ENCODE measurements around the gene SOCS4.
A peak's percentile ranks its signal among the peaks of the same experiment; 100 is the strongest.
"Not testable (repeated sequence)": the region's sequence is repeated elsewhere in the genome, so short reads cannot be mapped to it uniquely, and the experiment has no call there.

SOCS4 gene, protein sequence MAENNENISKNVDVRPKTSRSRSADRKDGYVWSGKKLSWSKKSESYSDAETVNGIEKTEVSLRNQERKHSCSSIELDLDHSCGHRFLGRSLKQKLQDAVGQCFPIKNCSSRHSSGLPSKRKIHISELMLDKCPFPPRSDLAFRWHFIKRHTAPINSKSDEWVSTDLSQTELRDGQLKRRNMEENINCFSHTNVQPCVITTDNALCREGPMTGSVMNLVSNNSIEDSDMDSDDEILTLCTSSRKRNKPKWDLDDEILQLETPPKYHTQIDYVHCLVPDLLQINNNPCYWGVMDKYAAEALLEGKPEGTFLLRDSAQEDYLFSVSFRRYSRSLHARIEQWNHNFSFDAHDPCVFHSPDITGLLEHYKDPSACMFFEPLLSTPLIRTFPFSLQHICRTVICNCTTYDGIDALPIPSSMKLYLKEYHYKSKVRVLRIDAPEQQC

GRCh38 chr14:55026793-55027561, at the start of gene SOCS4, which contains the start of gene WDHD1:
Gene SOCS4, plus strand, starts transcription at chr14:55027236. Its CDS starts 15,806 bp downstream, at chr14:55043042.
Gene WDHD1, minus strand, starts transcription at chr14:55027099. Its CDS starts 312 bp downstream, at chr14:55026787.
- DNase-seq: peak; percentile 99

DNA sequence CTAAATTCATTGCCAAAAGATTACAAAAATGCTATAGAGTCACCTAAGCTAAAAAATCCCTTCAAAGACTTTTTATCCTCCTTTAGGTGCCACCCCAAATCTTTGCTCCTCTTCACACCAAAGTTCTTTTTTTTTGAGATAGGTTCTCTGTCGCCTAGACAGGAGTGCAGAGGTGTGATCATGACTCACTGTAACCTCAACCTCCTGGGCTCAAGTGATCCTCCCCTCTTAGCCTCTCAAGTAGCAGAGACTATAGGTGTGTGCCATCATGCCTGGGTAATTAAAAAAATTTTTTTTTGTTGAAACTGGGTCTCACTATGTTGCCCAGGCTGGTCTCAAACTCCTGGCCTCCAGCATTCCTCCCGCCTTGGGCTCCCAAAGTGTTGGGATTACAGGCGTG, 48.0 kb upstream of the SOCS4 start:
- DNase-seq: no peak

DNA sequence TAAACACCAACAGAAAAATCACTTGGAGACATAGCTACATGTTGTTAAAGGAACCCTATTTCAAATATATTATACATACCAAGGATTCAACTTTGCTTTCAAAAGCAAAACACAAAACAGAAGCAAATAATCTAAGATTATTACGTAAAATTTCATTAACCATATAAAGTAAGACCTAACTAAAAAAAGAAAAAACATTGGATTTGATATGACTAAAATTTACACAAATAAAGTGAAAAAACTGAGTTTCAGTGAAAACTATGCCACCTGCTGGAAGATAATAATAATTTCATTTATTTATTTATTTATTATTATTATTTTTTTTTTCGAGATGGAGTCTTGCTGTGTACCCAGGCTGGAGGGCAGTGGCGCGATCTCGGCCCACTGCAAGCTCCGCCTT, 45.3 kb upstream of the SOCS4 start:
- DNase-seq: no peak

DNA sequence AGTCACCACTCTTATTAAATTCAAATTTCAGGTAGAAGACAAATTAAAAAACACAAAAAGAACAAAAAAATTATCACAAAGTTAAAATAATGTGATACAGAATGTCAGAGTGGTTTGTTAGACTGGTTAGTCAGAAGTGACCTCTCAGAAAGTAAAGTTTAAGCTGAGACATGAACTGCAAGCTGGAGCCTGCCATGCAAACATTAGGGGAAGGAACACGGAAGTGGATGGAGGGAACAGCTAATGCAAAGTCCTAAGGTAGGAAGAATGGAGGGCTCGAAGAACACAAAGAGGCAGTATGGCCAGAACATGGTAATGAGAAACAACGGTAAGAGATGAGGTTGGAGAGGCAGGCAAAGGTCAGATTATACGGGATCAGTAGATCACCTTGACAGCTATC, 41.9 kb upstream of the SOCS4 start:
- no peak for DNase-seq

DNA sequence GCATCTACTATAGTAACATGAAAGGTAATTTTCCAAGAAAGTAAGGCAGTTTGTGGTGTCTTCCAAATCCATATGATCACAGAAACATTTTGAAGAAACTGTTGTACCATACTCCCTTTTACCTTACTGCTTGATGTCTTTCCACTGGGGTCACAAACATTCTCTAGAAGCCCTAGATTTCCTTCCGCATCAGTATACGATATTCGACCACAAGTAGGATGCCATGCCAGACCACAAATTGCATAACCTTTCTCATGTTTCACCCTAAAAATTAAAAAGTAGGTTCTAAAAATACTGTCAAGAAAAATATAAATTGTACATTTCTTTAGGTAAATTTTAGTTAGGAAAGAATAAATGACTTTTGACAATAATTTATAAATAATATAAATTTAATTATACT, 26.7 kb upstream of the SOCS4 start:
- DNase-seq: no peak

DNA sequence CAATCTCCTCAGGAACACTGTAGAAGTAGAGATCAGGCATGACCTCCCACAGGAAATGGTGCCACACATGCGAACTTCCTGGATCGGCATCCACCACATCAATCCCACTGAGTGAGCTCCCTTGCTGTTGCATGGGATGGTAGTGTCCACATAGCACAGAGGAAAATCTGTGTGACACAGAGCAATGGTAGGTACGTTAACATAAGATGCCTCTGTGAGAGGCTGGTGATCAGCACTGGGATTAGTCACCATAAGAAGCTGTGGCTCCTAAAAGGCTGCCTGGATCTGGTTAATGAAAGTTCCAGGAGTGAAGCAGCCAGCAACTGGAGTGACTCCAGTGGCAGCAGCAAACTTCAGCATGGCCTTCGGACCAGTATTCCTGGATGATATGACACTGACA, 22.0 kb upstream of the SOCS4 start:
- DNase-seq: no peak

DNA sequence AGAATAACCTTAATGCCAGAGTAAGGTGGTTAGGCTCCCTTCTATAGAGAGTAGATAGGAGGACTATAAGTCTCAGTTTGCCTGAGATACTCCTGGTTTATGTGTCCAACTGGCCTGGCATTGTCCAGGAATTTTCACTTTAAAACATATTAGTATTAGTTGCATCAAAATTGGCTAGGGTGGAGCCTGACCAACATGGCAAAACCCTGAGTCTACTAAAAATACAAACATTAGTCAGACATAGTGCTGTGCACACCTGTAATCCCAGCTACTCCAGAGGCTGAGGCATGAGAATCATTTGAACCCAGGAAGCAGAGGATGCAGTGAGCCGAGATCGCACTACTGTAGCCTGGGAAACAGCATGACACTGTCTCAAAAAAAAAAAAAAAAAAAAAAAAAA, 12.0 kb upstream of the SOCS4 start:
- no peak for DNase-seq

- no peak for DNase-seq
Observed at GRCh38 chr14:55019968-55020554, 7.0 kb upstream of the SOCS4 start.

DNA sequence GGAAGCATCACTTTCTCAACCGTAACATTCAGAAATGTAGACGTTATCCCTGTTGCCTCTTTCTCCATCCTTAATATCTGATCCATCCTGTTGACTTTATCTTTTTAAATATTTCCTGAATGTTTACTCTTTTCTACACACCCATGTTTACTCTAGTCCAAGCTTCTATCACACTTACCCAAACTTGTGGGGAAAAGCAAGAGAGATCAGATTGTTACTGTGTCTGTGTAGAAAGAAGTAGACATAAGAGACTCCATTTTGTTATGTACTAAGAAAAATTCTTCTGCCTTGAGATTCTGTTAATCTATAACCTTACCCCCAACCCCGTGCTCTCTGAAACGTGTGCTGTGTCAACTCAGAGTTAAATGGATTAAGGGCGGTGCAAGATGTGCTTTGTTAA, 2.7 kb upstream of the SOCS4 start:
- not testable (repeated sequence) for DNase-seq

DNA sequence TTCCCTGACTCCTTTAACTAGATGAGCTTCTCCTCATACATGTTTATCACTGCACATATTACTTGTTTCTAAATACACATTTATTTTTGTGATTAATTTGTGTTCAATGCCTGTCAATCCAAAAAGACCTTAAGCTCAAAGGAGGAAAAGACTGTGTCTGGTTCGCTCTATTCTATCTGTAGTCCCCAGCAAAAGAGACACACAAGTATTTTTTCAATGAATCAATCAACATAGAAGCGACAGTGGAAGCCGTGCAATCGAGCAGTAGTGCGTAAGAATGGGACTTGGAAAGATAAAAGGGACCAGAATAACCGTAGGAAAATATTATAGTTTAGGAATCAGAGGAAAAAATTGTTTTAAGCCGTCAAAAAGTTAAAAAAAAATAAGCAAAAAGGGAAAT, 1.1 kb upstream of the SOCS4 start:
- no peak for DNase-seq

DNA sequence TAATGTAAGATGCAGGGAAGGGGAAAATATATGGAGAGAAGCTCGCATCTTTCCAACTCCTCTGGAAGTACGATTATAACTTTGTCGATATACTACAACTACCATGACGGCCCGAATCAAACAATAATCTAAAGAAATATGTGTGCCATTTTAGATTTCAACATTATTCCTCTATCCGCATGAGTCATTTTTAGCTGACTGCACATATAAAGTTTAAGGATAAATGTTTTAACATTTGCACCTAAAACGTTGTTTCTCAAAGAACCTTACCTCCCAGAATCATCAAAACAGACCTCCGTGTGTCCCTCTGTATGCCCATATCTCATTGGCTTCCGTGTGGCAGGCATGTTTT, 619 bp upstream of the SOCS4 start:
- no peak for DNase-seq

GRCh38 chr14:55028066-55028465, 1.0 kb downstream of the SOCS4 start:
- no peak for DNase-seq

GRCh38 chr14:55028476-55028875, 1.4 kb downstream of the SOCS4 start:
- no peak for DNase-seq

DNA sequence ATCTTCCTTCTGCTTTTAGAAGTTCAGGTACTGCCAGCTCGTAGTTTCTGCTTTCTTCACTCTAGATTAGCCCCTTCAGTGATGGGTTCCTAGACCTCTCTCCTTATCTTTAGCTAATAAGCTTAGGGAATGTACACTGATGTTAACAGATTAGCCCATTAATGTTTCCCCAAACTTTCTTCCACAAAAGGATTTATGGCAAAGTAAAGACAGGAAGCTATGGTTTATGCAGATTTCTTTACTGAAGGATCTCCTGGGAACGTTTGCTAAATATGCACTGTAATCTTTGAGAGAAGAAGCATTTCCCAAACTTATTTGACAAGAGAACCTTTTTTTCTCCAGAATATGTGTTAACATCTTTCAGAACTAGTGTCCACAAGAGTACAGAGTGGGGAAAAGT, 4.2 kb downstream of the SOCS4 start:
- DNase-seq: no peak

- not testable (repeated sequence) for DNase-seq
Observed at GRCh38 chr14:55037995-55038394, 11.0 kb downstream of the SOCS4 start.

GRCh38 chr14:55038708-55039107, 11.7 kb downstream of the SOCS4 start:
- no peak for DNase-seq

DNA sequence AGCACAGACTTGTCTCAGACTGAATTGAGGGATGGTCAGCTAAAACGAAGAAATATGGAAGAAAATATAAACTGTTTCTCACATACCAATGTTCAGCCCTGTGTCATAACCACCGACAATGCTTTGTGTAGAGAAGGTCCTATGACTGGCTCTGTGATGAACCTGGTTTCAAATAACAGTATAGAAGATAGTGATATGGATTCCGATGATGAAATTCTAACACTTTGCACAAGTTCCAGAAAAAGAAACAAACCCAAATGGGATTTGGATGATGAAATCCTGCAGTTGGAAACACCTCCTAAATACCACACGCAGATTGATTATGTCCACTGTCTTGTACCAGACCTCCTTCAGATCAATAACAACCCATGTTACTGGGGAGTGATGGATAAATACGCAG, 16.5 kb downstream of the SOCS4 start:
- no peak for DNase-seq

DNA sequence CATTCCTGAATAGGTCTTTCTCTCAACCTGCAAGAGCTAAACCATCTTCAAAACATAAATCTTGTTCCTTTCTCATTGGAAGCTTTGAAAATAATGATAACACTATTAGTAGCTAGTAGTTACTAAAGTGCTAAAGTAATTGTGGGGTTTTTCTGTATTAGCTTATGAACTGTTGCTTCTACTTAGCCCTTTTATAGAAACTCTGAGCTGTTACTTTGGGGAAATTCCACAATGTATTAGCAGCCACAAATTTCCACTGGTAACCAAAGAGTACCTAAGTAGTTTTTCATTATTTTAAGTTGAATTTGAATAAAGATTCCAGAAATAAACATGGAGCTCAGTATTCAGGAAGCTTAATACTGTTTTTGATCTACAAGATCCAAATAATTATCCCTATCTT, 18.1 kb downstream of the SOCS4 start:
- no peak for DNase-seq

GRCh38 chr14:55047301-55048053, 20.4 kb downstream of the SOCS4 start:
- DNase-seq: no peak

- no peak for DNase-seq
Observed at GRCh38 chr14:55048900-55049436, 21.9 kb downstream of the SOCS4 start.

DNA sequence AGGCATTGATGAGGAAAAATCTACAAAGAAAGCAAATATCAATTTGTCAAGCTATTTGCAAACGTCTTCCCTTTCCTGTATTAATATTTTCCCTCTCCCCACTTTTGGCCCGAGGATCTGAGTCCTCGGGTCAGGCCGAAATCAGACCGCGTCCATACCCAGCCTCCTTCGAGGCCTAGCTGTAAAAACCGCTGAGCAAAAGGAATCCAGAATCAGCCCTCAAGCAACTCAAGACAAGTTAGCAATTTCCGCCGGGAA, 24.1 kb downstream of the SOCS4 start:
- DNase-seq: no peak

- peak; percentile 99 for DNase-seq
Observed at GRCh38 chr14:55051423-55052268, 24.6 kb downstream of the SOCS4 start, which contains the start of gene MAPK1IP1L. Gene MAPK1IP1L, plus strand, starts transcription at chr14:55051647. Its CDS starts 10,037 bp downstream, at chr14:55061684.

Data from islet precursor cell (in vitro differentiated cells).